ENCODE data around the gene BANK1.

The BANK1 gene

GRCh38 chr4:101910786-101911373, 120.3 kb downstream of the BANK1 start:
- DNase-seq = no peak

- no peak for DNase-seq
These were observed 121.1 kb downstream of the BANK1 start for GRCh38 chr4:101911616-101912015.

- no peak for DNase-seq
These were observed 124.2 kb downstream of the BANK1 start for GRCh38 chr4:101914761-101915160.

GRCh38 chr4:101919373-101919977, 128.9 kb downstream of the BANK1 start:
- no peak for DNase-seq

GRCh38 chr4:101921370-101921769, 130.8 kb downstream of the BANK1 start:
- no peak for DNase-seq

GRCh38 chr4:101931619-101932018, 141.1 kb downstream of the BANK1 start:
- DNase-seq = no peak

- no peak for DNase-seq
These were observed 143.3 kb downstream of the BANK1 start for GRCh38 chr4:101933855-101934254.

- no peak for DNase-seq
These were observed 148.3 kb downstream of the BANK1 start for GRCh38 chr4:101938836-101939235.

GRCh38 chr4:101941816-101942358, 151.4 kb downstream of the BANK1 start:
- no peak for DNase-seq

GRCh38 chr4:101942891-101943290, 152.4 kb downstream of the BANK1 start:
- DNase-seq = no peak

- DNase-seq = no peak
These were observed 154.1 kb downstream of the BANK1 start for GRCh38 chr4:101944649-101945048.

- DNase-seq = no peak
These were observed 157.5 kb downstream of the BANK1 start for GRCh38 chr4:101948055-101948454.

GRCh38 chr4:101948951-101949350, 158.4 kb downstream of the BANK1 start:
- DNase-seq = no peak

- no peak for DNase-seq
These were observed 159.9 kb downstream of the BANK1 start for GRCh38 chr4:101950258-101950979.

GRCh38 chr4:101952985-101953384, 162.5 kb downstream of the BANK1 start:
- no peak for DNase-seq

- no peak for DNase-seq
These were observed 163.4 kb downstream of the BANK1 start for GRCh38 chr4:101953949-101954348.

- no peak for DNase-seq
These were observed 163.8 kb downstream of the BANK1 start for GRCh38 chr4:101954351-101954750.

GRCh38 chr4:101954975-101955678, 164.6 kb downstream of the BANK1 start:
- DNase-seq = no peak

- DNase-seq = no peak
These were observed 165.7 kb downstream of the BANK1 start for GRCh38 chr4:101956068-101956825.

GRCh38 chr4:101958547-101958946, 168.0 kb downstream of the BANK1 start:
- DNase-seq = no peak

- DNase-seq = no peak
These were observed 169.9 kb downstream of the BANK1 start for GRCh38 chr4:101960431-101960830.

- no peak for DNase-seq
These were observed 170.6 kb downstream of the BANK1 start for GRCh38 chr4:101961144-101961543.

Data from activated CD4-positive, alpha-beta T cell treated with anti-CD3 and anti-CD28 coated beads for 4 hours (primary cell).